AG04449 (cell line): ENCODE data around the gene PLEKHS1.

Experiments
- CTCF ChIA-PET: fragments of 350-600 bp; formaldehyde crosslinking; extraction: SDS; loops from one replicate; lab custom pipeline; 2021; ENCODE audit warnings: antibody characterized with exemption; lab: Yijun Ruan, JAX
- POLR2A ChIA-PET: fragments of 400-600, 350-600 bp; formaldehyde crosslinking; extraction: SDS; loops from one replicate; lab custom pipeline; 2020; ENCODE audit warnings: antibody characterized with exemption, inconsistent platforms; lab: Yijun Ruan, JAX
- DNase-seq: peaks from one replicate; pipeline ENCODE4 v3.0.0-alpha.2; 2010; ENCODE audit warnings: low read depth, low spot score
- H3K4me3 ChIP-seq: 2 replicates; pipeline ENCODE4 v1.5.1; 2011; ENCODE audit warnings: low read depth, mild to moderate bottlenecking, control low read depth, low read length
- TF ChIP-seq, protein P1 (sequence below): IDR thresholded peaks from one replicate; pipeline ENCODE4 v1.5.1; 2011; ENCODE audit warnings: mild to moderate bottlenecking, moderate library complexity, low read length, control low read depth, inconsistent platforms; ENCODE audit not compliant: insufficient read depth; ENCODE audit errors: missing control alignments

PLEKHS1 gene

DNA sequence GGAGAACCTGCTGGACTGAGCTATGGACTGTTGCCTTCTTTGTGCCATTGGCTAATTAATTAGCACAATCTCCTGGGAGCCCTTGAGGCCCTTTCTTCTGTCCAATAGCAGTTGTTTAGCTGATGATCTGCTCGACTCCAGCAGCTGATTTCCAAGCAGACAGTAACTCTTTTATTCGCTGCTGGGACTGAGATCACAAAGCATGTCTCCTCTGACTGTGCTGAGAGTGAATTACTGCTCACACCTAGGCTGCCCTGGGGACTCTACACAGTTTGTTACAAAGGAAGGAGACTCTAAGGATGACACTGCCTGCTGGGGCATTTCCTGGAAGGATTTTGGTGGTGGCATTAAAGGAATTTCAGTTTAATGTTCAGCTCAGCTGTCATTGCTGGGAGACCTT, 40.3 kb upstream of the PLEKHS1 start:
- no peak overlapping the region for H3K4me3 ChIP-seq
- POLR2A ChIA-PET: no interaction called here
- TF ChIP-seq, protein P1, sequence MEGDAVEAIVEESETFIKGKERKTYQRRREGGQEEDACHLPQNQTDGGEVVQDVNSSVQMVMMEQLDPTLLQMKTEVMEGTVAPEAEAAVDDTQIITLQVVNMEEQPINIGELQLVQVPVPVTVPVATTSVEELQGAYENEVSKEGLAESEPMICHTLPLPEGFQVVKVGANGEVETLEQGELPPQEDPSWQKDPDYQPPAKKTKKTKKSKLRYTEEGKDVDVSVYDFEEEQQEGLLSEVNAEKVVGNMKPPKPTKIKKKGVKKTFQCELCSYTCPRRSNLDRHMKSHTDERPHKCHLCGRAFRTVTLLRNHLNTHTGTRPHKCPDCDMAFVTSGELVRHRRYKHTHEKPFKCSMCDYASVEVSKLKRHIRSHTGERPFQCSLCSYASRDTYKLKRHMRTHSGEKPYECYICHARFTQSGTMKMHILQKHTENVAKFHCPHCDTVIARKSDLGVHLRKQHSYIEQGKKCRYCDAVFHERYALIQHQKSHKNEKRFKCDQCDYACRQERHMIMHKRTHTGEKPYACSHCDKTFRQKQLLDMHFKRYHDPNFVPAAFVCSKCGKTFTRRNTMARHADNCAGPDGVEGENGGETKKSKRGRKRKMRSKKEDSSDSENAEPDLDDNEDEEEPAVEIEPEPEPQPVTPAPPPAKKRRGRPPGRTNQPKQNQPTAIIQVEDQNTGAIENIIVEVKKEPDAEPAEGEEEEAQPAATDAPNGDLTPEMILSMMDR: no peak
- no peak for DNase-seq
- CTCF ChIA-PET: interaction anchor here (0.7 to 7.8 kb wide), 2 partner anchors 234 to 391 kb away, joined by 3 to 83 read pairs; no protein-coding TSS in a partner anchor

DNA sequence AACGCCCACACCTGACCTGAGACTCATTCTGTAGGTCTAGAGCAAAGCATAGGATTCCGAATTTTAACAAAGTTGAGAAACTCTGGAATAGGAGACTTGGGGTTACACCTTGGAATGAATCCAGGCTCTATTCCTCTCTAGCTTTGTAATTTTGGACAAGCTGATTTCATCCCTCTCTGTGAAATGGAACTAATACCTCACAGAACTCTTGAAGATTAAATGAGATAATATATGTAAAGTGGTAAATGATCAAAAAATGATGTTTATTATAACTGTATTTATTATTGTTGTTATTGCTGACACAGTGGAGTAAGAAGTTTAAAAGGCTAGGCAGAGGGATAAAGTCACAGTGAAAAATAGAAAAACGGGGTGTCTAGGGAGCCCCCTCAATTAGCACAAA, 39.5 kb upstream of the PLEKHS1 start:
- TF ChIP-seq, protein P1: no peak
- POLR2A ChIA-PET: no interaction called here
- CTCF ChIA-PET: no interaction called here
- no peak for DNase-seq
- no peak overlapping the region for H3K4me3 ChIP-seq

DNA sequence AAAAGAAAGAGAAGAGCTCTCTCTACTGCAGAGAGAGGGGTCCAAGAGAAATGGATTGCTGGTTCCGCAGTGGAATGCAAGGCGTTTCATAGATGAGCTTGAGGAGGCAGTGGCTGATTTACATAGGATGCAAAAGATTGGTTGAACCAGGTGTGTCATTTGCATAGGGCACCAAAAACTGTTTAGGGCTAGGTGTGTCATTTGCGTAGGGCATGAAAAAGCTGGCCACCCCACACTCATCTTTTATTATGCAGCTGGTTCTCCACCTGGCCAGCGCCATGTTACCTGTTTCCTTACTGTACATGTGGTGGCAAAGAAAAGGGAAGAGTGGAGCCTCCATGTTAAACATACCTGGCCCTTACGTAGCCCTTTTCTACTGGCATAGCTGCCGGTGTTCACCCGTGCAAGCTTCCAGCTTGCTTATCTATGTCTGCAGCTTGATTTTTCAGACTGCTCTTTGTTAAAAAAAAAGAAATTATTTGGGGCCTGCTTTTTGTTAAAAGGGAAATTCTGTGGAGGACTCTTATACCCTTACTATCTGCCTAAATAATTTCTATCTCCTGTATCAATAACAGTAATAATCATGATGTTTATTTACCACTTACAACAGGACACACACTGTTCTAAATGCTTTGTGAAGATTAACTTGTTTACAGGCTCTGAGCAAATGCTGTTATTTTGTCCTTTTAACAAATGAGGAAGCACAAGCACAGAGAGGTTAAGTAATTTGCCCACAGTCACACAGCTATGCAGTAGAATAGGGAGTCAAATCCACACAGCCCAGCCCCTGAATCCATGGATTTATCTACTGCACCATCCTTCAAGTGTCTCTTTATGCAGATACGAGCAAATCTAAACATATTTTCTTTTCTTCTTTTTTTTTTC, 38.5 kb upstream of the PLEKHS1 start:
- TF ChIP-seq, protein P1: no peak
- H3K4me3 ChIP-seq: no peak overlapping the region
- CTCF ChIA-PET: interaction anchor here (1.4 kb wide), 1 partner anchor 8 kb away, joined by 3 read pairs; no protein-coding TSS in a partner anchor
- no peak for DNase-seq
- POLR2A ChIA-PET: no interaction called here

DNA sequence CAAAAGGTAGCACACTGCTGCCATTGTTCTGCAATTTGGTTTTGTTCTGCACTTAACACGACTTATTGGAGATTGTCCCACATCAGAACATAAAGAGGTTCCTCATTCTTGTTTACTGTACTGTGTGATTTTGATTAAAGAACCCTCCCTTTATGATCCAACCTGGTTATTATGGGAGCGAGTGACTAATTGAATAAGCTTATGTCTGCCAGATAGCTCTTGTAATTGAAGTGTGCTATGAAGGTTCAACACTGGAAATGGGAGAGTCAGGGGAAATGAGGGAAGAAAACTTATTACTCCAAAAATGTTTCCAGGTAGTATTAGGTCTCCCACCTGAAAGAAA, 37.9 kb upstream of the PLEKHS1 start:
- ChIA-PET CTCF (interaction anchor here (1.4 kb wide), 1 partner anchor 9 kb away, joined by 3 read pairs; no protein-coding TSS in a partner anchor), POLR2A (no interaction called here)
- TF ChIP-seq, protein P1: no peak
- H3K4me3 ChIP-seq: no peak overlapping the region
- DNase-seq: no peak

DNA sequence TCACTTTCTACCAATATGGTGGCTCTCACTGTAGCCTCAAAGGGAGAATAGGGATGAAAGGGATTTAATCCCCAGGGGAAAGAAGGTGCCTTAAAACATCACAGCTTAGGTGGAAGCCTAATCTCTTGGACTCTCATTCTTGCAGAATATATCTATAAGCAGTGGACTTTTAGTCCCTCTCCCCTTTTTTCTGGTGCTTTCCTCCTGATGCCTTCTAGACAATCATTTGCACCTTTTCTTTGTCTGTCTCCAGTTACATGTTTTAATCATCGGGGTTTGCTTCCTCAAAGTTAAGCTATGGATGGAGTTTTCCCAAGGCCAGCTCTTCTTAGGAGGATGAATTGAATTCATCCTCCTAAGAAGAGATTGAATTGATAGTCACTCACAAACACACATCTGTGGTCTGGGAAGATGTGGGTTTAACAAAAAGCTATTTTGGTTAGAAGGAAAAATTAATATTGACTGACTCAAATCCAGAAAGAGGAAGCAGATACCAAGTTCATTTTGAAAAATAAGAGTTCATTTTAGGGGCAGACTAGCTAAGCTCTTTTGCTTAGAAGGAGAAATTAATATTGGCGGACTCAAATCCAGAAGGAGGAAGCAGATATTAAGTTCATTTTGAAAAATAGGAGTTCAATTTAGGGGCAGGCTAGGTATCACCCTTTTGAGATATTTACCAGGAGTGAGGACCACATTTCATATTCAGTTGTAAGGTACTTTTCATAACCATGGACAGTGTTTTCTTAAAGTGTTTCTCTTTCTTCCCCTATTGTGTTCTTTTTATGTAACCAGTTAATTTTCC, 35.2 kb upstream of the PLEKHS1 start:
- ChIA-PET CTCF (interaction anchor here (1.2 to 1.9 kb wide), 3 partner anchors 11 to 387 kb away, joined by 3 to 4 read pairs (median 3); no protein-coding TSS in a partner anchor), POLR2A (no interaction called here)
- no peak overlapping the region for H3K4me3 ChIP-seq
- TF ChIP-seq, protein P1: no peak
- DNase-seq: no peak
